Neural progenitor cell (in vitro differentiated cells): ENCODE measurements around the gene SCN8A.

Source experiments
- EZH2 ChIP-seq: fragments of 200-600 bp; sonication (generic); IDR thresholded peaks from 2 replicates; pipeline ENCODE4 v1.6.1; 2017; ENCODE audit warnings: antibody characterized with exemption, mild to moderate bottlenecking, moderate library complexity
- EZH2phosphoT487 ChIP-seq: fragments of 200-600 bp; sonication (generic); IDR thresholded peaks from 2 replicates; pipeline ENCODE4 v1.6.1; 2017; ENCODE audit warnings: antibody characterized with exemption
- TF ChIP-seq, protein P1 (sequence below): fragments of 200-600 bp; sonication (generic); IDR thresholded peaks from 2 replicates; pipeline ENCODE4 v1.5.1; 2017; ENCODE audit warnings: antibody characterized with exemption, mild to moderate bottlenecking

DNA sequence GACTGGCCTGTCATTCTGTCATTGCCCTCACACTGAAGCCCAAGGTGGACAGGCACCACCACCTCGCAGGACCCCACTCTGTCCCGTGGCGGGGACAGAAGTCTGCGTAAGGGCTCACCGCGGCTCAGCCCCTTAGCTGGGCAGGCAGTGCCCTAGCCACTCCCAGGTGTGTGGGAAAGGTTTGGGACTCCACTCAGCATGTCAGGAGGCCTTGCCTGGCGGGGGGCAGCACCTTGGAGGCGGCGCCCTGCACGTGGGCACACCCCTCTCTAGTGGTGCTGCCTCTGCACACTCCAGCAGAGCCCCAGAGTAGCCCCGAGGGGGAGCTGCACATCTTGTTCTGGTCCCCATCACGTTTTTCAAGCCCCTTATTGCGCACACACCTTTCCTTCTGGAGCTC lies 221.8 kb downstream of the SCN8A start:
- TF ChIP-seq, protein P1, sequence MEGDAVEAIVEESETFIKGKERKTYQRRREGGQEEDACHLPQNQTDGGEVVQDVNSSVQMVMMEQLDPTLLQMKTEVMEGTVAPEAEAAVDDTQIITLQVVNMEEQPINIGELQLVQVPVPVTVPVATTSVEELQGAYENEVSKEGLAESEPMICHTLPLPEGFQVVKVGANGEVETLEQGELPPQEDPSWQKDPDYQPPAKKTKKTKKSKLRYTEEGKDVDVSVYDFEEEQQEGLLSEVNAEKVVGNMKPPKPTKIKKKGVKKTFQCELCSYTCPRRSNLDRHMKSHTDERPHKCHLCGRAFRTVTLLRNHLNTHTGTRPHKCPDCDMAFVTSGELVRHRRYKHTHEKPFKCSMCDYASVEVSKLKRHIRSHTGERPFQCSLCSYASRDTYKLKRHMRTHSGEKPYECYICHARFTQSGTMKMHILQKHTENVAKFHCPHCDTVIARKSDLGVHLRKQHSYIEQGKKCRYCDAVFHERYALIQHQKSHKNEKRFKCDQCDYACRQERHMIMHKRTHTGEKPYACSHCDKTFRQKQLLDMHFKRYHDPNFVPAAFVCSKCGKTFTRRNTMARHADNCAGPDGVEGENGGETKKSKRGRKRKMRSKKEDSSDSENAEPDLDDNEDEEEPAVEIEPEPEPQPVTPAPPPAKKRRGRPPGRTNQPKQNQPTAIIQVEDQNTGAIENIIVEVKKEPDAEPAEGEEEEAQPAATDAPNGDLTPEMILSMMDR: no peak
- TF ChIP-seq EZH2phosphoT487 (no peak), EZH2 (no peak)
